RPMI8226 (cell line): ENCODE data around the gene CSRNP3.
A peak's percentile ranks its signal among the peaks of the same experiment; 100 is the strongest.

Experiments used
- DNase-seq: peaks from one replicate; pipeline ENCODE4 v3.0.0-alpha.2; 2015

The CSRNP3 gene

DNA sequence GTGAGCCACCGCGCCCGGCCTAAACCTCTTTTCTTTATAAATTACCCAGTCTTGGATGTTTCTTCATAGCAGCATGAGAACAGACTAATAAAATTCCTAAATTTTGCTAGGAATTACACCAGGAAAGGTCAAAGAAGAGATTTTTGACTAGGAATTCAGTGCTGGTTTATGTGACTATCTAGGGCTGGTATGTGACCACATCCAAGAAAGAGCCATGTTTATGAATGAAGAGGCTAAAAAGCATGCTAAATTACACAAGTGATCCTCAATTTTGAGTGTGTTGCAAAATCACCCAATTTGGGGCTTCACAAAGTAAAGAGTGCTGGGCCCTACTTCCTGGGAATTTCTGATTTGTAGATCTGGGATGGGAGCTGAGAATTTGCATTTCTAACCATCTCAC lies 123.6 kb downstream of the CSRNP3 start:
- no peak for DNase-seq

DNA sequence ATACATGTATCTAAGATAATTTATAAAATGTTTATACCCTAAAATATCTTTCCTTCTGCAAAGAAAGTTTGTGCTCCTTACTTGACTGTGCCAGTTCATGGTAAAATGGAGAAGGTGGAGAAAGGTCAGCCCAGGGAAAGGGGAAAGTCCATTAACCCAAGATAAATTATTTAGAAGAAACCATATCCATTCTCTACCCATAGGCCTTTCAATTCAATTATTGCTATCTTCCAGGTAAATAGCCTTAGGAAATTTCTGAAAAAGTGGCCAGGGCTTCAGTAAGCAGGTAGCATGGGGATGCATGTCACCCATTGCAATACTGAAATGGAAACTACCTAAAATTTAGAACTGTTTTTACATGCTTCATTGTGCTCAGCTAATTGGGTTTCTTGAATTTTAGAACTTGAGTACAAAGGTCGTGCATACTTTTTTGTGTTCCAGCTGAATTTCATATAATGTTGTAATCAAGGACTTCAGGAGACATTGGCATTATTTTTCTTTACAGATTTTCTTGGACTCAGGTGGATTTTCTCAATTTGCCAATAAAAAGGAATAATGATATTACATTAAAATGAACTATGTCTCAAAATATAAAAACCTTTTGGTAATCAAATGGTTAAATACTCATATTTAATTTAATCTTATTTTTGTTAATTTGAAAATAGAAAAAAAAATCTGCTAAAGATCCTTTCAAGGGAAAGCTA lies 124.9 kb downstream of the CSRNP3 start:
- no peak for DNase-seq

DNA sequence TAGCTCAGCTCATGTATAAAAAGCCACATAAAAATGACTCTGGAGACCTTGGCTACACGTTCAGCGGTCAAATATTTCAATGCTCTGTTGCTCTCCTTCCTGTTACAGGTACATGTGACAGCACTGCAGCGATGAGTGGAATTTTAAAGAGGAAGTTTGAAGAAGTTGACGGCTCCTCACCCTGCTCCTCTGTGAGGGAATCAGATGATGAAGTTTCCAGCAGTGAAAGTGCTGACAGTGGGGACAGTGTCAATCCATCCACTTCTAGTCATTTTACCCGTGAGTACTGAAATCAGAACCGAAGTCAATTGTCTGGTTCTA lies 125.4 kb downstream of the CSRNP3 start:
- no peak for DNase-seq

DNA sequence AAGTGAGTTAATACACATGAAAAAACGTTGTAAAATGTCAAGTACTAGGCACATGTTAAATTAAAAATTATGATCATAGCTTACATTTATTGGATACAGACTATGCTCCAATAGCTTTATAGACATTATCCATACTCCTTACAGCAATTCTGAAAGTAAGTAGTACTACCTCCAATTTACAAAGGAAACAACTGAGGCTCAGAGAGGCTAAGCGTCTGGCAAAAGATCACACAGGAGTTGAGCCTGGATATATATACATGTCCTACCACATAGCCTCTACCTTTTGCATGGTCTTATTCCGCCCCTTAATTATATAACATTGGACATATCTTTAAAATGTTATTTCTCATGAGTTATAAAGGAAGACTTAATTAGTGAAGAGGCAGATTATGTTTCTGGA lies 127.3 kb downstream of the CSRNP3 start:
- DNase-seq, result no peak

- DNase-seq, result no peak
Observed at GRCh38 chr2:165601065-165601830, 131.8 kb downstream of the CSRNP3 start.

DNA sequence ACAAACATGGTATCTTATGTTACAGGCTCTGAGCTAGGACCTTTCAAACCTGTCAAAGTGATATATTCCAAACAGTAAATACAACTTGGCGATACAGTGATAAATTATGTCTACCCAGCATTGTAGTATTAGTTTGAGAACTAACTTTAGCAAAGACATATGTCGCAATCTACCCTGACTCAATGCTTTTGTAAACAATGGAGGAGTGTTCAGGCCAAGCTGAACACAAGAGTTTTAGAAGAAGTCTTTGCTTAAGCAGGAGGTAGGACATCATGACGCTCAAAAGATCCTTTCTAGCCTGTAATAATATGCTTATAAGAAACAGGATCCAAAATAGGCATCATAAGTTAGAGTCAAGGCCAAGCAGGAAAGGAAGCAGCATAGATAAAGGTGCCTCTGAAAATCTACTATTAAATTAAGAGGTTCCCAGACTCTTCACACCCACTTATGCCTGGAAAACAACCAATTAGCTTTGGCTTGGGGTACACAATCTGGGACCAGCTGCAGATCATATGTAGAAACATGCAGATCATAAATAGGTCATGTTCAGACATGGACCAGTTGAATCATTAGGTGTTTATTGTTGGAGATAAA lies 132.5 kb downstream of the CSRNP3 start:
- DNase-seq, result no peak

- DNase-seq, result no peak
Observed at GRCh38 chr2:165609672-165610071, 140.2 kb downstream of the CSRNP3 start.

DNA sequence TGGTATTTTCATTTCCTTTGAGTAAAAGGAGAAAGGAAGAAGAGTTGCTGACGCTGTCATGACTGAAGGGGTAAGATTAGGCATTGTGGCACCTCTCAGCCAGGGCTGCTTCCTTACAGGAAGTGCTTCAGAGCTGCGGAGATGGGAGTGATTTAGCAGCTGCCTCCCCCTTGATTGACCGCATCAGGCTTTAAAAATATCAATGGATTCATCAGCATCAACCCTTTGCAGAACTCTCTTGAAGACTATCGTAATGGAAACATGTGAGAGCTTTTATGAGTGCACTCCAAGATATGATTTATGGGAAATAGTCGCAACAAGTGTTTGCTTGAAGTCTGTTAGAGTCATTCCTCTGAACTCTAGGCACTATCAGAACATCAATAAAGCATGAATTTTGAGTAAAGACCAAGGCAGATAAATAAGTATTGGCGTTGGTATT lies 141.1 kb downstream of the CSRNP3 start:
- DNase-seq, result peak; percentile 11

- DNase-seq, result no peak
Observed at GRCh38 chr2:165617741-165618481, 148.4 kb downstream of the CSRNP3 start.

- DNase-seq, result no peak
Observed at GRCh38 chr2:165618806-165619205, 149.3 kb downstream of the CSRNP3 start.

- no peak for DNase-seq
Observed at GRCh38 chr2:165621086-165621560, 151.6 kb downstream of the CSRNP3 start.

DNA sequence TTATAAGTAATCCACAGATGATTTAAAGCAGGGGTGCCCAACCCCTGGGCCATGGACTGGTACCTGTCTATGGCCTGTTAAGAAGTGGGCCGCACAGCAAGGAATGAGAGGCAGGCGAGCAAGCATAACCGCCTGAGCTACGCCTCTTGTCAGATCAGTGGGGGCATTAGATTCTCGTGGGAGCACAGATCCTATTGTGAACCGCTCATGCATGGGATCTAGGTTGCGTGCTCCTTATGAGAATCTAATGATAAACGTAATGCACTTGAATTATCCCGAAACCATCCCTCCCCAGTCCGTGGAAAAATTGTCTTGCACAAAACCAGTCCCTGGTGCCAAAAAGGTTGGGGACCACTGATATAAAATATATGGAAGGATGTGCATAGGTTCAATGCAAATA lies 153.7 kb downstream of the CSRNP3 start:
- no peak for DNase-seq

DNA sequence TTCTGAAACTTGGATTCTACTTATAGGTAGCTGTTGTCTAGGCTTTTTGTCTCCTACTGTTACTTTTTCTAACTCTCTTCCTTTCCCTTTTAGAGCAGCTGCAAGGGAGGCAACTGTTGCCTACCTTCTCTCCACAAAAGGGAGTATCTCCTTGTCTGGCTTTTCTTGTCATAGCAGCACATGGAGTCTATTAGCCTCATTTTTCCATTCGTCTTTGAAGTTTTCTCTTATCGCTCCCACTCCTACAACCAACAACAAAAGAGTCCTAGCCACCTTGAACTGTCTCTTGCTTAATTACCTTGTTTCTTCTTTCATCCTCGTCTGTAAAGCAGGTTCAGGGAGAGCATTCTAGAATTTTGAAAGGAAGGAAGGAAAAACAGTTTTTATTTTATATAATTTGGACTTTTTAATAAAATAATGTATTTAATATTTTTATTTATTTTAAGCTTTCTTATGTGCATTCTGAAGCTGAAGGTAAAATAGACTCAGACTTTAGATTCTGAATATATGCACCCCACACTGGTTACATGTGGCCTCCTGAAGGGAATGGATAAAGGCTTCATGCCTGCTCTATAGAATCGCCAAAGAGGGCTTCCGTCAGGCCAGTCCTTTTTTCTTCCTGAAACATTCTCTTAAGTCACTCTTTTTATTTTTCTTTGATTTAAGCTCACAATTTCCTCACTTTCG lies 154.4 kb downstream of the CSRNP3 start:
- DNase-seq, result no peak

DNA sequence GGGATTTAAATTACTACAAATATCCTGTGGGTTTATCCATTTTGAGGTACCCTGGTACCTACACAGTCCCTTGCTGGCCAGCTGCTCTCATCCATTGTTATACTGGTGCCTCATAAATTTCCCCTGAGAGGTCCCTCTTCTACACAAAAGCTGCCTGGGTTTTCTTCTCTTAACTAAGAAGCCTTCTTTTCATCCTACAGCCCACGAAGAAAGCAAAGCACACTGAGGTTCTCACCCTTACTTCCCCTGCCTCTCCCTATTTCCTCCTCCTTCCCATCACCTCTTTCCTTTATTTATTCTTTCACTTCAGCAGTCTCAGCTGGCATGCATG lies 154.9 kb downstream of the CSRNP3 start:
- no peak for DNase-seq

DNA sequence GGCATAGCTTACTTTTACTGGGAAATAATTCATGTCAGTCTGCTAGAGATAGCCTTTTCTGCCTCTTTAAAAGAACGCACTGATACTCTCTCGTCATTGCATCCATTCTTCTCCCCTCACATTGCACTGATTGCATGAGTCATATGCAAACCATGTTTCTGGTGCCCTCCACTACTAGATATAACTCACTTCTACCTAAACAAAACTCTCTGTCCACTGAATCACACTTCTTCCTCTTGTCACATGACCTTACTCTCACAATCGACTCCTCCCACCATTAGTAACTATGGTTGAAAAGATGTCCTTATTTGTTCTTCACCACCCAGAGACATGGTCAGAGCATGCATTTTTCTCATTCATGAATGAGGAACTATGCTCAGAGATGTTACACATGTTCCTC lies 158.0 kb downstream of the CSRNP3 start:
- no peak for DNase-seq

- no peak for DNase-seq
Observed at GRCh38 chr2:165629776-165630175, 160.3 kb downstream of the CSRNP3 start.

DNA sequence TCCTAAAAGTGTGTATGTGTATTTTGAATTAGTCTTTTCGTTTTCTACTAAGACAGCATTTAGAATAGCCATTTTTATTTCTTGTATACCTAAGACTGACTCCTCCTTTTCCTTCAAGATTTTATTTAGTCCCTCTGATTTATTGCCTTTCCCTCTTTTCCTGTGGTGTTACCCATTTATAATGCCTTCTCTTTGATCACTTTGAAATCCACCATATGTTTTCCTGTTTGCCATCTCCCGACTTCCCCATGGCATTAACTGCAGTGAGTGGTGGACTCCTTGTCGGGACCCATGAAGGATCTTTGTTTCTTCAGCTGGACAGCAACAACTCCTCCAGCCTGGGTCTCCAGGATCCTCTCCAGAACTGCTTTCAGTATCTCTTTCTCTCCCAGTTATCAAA lies 160.7 kb downstream of the CSRNP3 start:
- DNase-seq, result no peak

DNA sequence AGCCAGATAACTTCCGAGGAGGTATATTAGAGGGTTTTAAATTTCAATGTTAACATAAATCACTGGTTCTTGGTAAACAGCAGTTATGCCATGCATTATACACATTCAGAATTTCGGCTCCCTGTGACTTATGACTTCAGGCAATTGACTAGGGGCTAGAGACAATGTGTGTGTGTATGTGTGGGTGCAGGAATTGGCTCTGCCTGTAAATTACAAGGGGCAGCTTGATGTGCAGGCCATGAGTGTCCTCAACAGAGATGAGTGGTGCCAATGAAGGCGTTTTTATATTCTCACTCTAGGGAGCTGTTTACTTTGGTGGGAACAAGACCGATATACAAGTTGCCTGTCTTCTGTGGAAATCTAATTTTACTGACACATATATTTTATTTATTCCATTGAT lies 161.6 kb downstream of the CSRNP3 start:
- no peak for DNase-seq

GRCh38 chr2:165632594-165632993 lies 163.1 kb downstream of the CSRNP3 start:
- no peak for DNase-seq

GRCh38 chr2:165633431-165633830 lies 163.9 kb downstream of the CSRNP3 start:
- DNase-seq, result no peak

DNA sequence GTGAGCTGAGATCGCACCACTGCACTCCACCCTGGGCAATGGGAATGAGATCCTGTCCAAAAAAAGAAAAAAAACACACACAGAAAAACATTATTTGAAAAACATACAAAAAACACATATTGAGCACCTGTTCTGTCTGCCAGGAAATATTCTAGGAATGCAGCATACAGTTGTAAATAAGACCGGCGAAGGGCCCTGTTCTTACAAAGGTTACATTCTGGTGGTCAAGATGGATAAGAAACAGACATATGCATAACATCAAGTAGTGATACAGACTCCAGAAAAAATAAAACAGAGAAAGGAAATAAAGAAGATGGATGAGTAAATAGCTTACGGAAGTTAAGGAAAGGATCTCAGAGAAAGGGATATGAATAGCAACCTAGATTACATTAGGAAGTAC lies 164.8 kb downstream of the CSRNP3 start:
- DNase-seq, result no peak

DNA sequence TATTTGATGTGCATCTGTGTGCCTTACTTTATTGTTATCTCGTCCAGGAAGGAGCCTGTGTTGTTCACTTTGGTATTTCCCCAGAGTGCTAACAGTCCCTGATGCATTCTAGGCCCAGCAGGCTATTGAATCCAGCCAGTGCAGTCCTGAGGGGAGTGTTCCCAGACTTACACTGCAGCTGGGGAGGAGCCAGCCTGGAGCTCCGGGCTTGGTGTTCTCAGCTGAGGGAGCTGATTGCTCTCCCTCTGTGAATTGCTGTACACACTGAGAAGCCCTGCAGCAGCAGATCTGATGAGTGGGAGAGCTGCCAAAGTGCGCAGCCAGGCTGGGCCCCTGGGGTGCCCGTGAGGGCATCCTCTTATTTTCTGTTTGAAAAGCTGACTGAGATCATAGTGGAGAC lies 165.4 kb downstream of the CSRNP3 start:
- DNase-seq, result no peak

GRCh38 chr2:165635532-165635931 lies 166.0 kb downstream of the CSRNP3 start:
- no peak for DNase-seq
